Stimulated activated CD4-positive, alpha-beta T cell treated with anti-CD3 and anti-CD28 coated beads, Interleukin-2, amount 100 ng/mL, for 24 hours (primary cell): Measurements from ENCODE around the gene DIO2.

ENCODE experiments used
- DNase-seq, 2 donors: peaks; one replicate each; pipeline ENCODE4 v3.0.0-alpha.2; 2020

DIO2 gene

GRCh38 chr14:80167793-80168448 is 43.4 kb downstream of the DIO2 start:
- no peak for DNase-seq

GRCh38 chr14:80164991-80165721 is 46.1 kb downstream of the DIO2 start:
- DNase-seq: no peak

GRCh38 chr14:80152763-80153162 is 58.5 kb downstream of the DIO2 start:
- no peak for DNase-seq

- DNase-seq: no peak
These were observed 59.1 kb downstream of the DIO2 start for GRCh38 chr14:80152166-80152565.

- DNase-seq: no peak
These were observed 61.0 kb downstream of the DIO2 start for GRCh38 chr14:80150301-80150700.
